Heart right ventricle (tissue), 16 donors: Measurements from ENCODE around the gene NFILZ. TPM values are rescaled to one million over a fixed set of nuclear protein-coding genes. Genes with fewer than 3 reads are reported as not detected.

Experiments used
- ATAC-seq, 8 donors: fragments of 200-7000 bp; cut with Tn5 transposase; one replicate each; pipeline ENCODE4 v1.9.1; 2020; ENCODE audit warnings: mild to moderate bottlenecking in 8 of 8, moderate library complexity in 8 of 8, moderate number of reproducible peaks in 1 of 8
- DNase-seq, 2 donors: peaks; one replicate each; pipeline ENCODE4 v3.0.0-alpha.2; 2020
- H3K27ac ChIP-seq, 10 donors: fragments of 200-600 bp; sonication (generic) in 2 of 10; one replicate each; pipeline versions ENCODE4 v1.5.0 to v1.8.0; 2020 to 2022; ENCODE audit warnings: mild to moderate bottlenecking in 3 of 10
- H3K27me3 ChIP-seq, 7 donors: fragments of 200-600 bp; one replicate each; pipeline ENCODE4 v1.8.0; 2021 to 2022; ENCODE audit warnings: mild to moderate bottlenecking in 2 of 7
- H3K36me3 ChIP-seq, 9 donors: fragments of 200-600 bp; sonication (generic) in 1 of 9; one replicate each; pipeline versions ENCODE4 v1.5.0 to v1.8.0; 2020 to 2022; ENCODE audit warnings: mild to moderate bottlenecking in 2 of 9
- H3K4me1 ChIP-seq, 9 donors: fragments of 200-600 bp; sonication (generic) in 1 of 9; one replicate each; pipeline versions ENCODE4 v1.5.0 to v1.8.0; 2020 to 2022; ENCODE audit warnings: mild to moderate bottlenecking in 4 of 9
- H3K4me3 ChIP-seq, 10 donors: fragments of 200-600 bp; sonication (generic) in 2 of 10; one replicate each; pipeline versions ENCODE4 v1.5.0 to v1.8.0; 2020 to 2022; ENCODE audit warnings: mild to moderate bottlenecking in 7 of 10, moderate library complexity in 2 of 10
- H3K9me3 ChIP-seq, 11 donors: fragments of 200-600 bp in 10 of 11; sonication (generic) in 2 of 11; one replicate each; pipeline versions ENCODE4 v1.5.0 to v1.8.0; 2013 to 2022; ENCODE audit warnings: mild to moderate bottlenecking in 2 of 11, control low read depth in 1 of 11, moderate library complexity in 1 of 11
- CTCF ChIP-seq, 9 donors: fragments of 200-600 bp; sonication (generic) in 2 of 9; IDR thresholded peaks; one replicate each; pipeline versions ENCODE4 v1.5.0 to v1.8.0; 2021 to 2022; ENCODE audit warnings: antibody characterized with exemption in 9 of 9, mild to moderate bottlenecking in 5 of 9, moderate library complexity in 1 of 9
- WGBS, 2 donors: extraction: QIAGEN DNeasy Blood & Tissue Kit; methylation state at CpG; one replicate each; pipeline ENCODE4 v1.1.7; 2013; ENCODE audit warnings: inconsistent platforms in 1 of 2; 5-methylcytosine and 5-hydroxymethylcytosine counted together
- intact Hi-C, 10 donors: fragments of 100-400 bp; cut with DNase I; formaldehyde crosslinking; loops; one replicate each; pipeline versions ENCODE4 v1.11.1 to v1.14.2; 2022
- polyA plus RNA-seq, 2 donors: library from polyadenylated mRNA; stranded (reverse); fragments of 200-250 nt; gene quantifications; one replicate each; pipeline ENCODE4 v1.2.3, GENCODE V29; 2013
- total RNA-seq, 10 donors: library from RNA; stranded (reverse); fragmentation: NEBNext Ultra II Directional in 3 of 10; extraction: Animal tissue kit (Norgen Biotek cat#: 25700) in 3 of 10; gene quantifications; one replicate each; pipeline versions ENCODE4 v1.2.1 to v1.2.4, GENCODE V29; 2021 to 2023
- donor health status: Arrhythmogenic right ventricular cardiomyopathy.
- donor health status: ischemic (EF 13 %, LVEDD 7.1; RV severe dilation, severe dysfunction).
- donor health status: healthy with polysubstance abuse.
- donor health status: DM: no; HTN: yes; CAD: no.
- donor health status: DM: no; HTN: no; CAD: no.
- donor health status: ischemic (EF 25% LVEDD 6.9; RV normal size, moderate dysfunction).
- donor health status: ischemic (EF 25% LVEDD 5.7; RV mildly dilated, moderate dysfunction).
- donor health status: healthy.
- donor health status: DM: yes; HTN: yes; CAD: no.
- donor health status: Ischemic cardiomyopathy.
- donor health status: ischemic (EF 35%, LVEDD 5.7; RV mildly dilated, moderate dysfunction).
- donor health status: nonischemic (EF 11% LVEDD 7.7; RV severe dilation, severe dysfunction).
- donor health status: DM: yes; HTN: yes; CAD: no.
- donor health status: PGD.
- donor health status: ischemic (EF 29% LVEDD 5.4; RV normal size, mild dysfunction).
- donor health status: nonischemic (EF 23%, LVEDD 6.1; RV moderate dilation, normal function).

Gene NFILZ
- total and polyA plus RNA-seq, 12 donors = not detected

DNA sequence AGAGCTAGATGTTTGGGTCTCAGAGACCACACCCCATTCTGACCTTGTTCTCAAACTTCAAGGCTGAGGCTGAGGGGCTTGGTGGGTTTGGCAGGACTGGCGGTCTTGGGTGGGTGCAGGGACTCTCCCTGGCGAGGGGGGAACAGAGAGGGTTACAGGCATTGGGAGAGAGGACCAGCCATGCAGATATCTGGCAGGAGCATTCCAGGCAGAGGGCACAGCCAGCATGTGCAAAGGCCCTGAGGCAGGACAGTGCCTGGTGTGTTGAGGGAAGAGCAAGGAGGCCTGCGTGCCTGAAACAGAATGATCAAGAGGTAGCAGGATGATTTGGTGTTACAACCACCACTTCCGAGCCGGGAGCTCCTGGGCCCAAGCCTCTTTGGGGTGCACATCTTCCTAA, 27.4 kb downstream of the NFILZ start:
- Histone ChIP-seq H3K9me3 (no peaks in the 10 kb centered on the region), H3K4me3 (no peak overlapping the region), H3K36me3 (no peaks in the 10 kb centered on the region), H3K27ac (no peak overlapping the region), H3K4me1 (peaks cover 0 to 12% (median 0%) of the 10 kb centered on the region in 9 donors), H3K27me3 (peaks cover 0 to 47% (median 32%) of the 10 kb centered on the region in 7 donors)
- no peak for ATAC-seq
- no peak for DNase-seq
- TF ChIP-seq CTCF (IDR thresholded peaks at IDR 0.05) = no peak
- intact Hi-C loops = loop anchor here in 2 of 10 donors (2.0 to 5.0 kb wide), 2 partner anchors 34 to 419 kb away; no protein-coding TSS in a partner anchor
- WGBS, 2 donors = 71 to 74% methylated on average over 5 of the region's 5 CpGs

- Histone ChIP-seq H3K27ac (no peak overlapping the region), H3K36me3 (no peaks in the 10 kb centered on the region), H3K9me3 (no peaks in the 10 kb centered on the region), H3K4me3 (no peak overlapping the region), H3K4me1 (peaks cover 0 to 14% (median 0%) of the 10 kb centered on the region in 9 donors), H3K27me3 (peaks cover 0 to 62% (median 40%) of the 10 kb centered on the region in 7 donors)
- intact Hi-C loops = loop anchor here in 1 of 10 donors (5.0 kb wide), 1 partner anchor 32 kb away; no protein-coding TSS in a partner anchor
- DNase-seq (no peak), ATAC-seq (no peak)
- WGBS, 2 donors = 70 to 76% methylated on average over 7 of the region's 7 CpGs
- no peak for TF ChIP-seq CTCF (IDR thresholded peaks at IDR 0.05)
These were observed 29.5 kb downstream of the NFILZ start for GRCh38 chr19:8659905-8660304.

GRCh38 chr19:8662263-8662662, 31.8 kb downstream of the NFILZ start:
- Histone ChIP-seq H3K9me3 (no peaks in the 10 kb centered on the region), H3K4me1 (peaks cover 0 to 10% (median 0%) of the 10 kb centered on the region in 9 donors), H3K36me3 (no peaks in the 10 kb centered on the region), H3K27ac (no peak overlapping the region), H3K4me3 (no peak overlapping the region), H3K27me3 (peaks cover 0 to 53% (median 29%) of the 10 kb centered on the region in 7 donors)
- ATAC-seq (no peak), DNase-seq (no peak)
- intact Hi-C loops = no loop called here
- no peak for TF ChIP-seq CTCF (IDR thresholded peaks at IDR 0.05)
- 88 to 89% methylated on average over 4 of the region's 4 CpGs for WGBS, 2 donors

GRCh38 chr19:8663920-8664670, 33.7 kb downstream of the NFILZ start:
- no peak overlapping the region for H3K4me3 ChIP-seq
- ATAC-seq (no peak), DNase-seq (no peak)
- peaks cover 0 to 10% (median 0%) of the 10 kb centered on the region in 9 donors for H3K4me1 ChIP-seq
- H3K36me3 ChIP-seq = no peaks in the 10 kb centered on the region
- peaks cover 0 to 8% (median 0%) of the 10 kb centered on the region in 11 donors for H3K9me3 ChIP-seq
- 35 to 39% methylated on average over 22 of the region's 22 CpGs for WGBS, 2 donors
- intact Hi-C loops = no loop called here
- H3K27me3 ChIP-seq = peaks cover 0 to 41% (median 21%) of the 10 kb centered on the region in 7 donors
- peak overlapping the region in 1 of 10 donors; percentile 47 for H3K27ac ChIP-seq
- TF ChIP-seq CTCF (IDR thresholded peaks at IDR 0.05) = no peak
